K562 (cell line): ENCODE measurements around the gene KCNS1. TPM values are rescaled to one million over a fixed set of nuclear protein-coding genes. Genes with fewer than 3 reads are reported as not detected.

ENCODE experiments used
- ATAC-seq: fragments of 200-7000 bp; cut with Tn5 transposase; 3 replicates; pipeline ENCODE4 v1.9.1; 2020; ENCODE audit warnings: moderate library complexity
- BruUV-seq: library from RNA; stranded (reverse); fragments of 400-500 nt; replicated peaks from 2 replicates; lab custom pipeline; 2021; lab: Mats Ljungman, UMichigan
- CTCF ChIA-PET: fragments of 300-600 bp; formaldehyde crosslinking; extraction: SDS; loops from one replicate; lab custom pipeline; 2021; ENCODE audit warnings: low intra/inter-chr PET ratio; lab: Yijun Ruan, JAX
- POLR2A ChIA-PET: fragments of 300-600, 350-650 bp; sonication (Branson Sonifier 250); formaldehyde crosslinking; extraction: SDS; loops from one replicate; lab custom pipeline; 2021; ENCODE audit warnings: antibody characterized with exemption, inconsistent platforms; lab: Yijun Ruan, JAX
- DNase-seq, 4 experiments: peaks; one replicate each; pipeline versions ENCODE4 v3.0.0 to v3.0.0-alpha.2; 2011 to 2018; ENCODE audit warnings: low spot score in 3 of 4, mixed read lengths in 3 of 4; ENCODE audit errors: extremely low read depth in 1 of 4
- FAIRE-seq: peaks from 2 replicates; lab custom pipeline; 2011; peaks lifted over from hg19 to GRCh38; lab: Jason Lieb, UNC
- H2AFZ ChIP-seq: 2 replicates; pipeline ENCODE4 v1.6.0; 2011; ENCODE audit warnings: low read depth, low read length, control low read depth, inconsistent platforms
- H3K27ac ChIP-seq: fragments of 200-600 bp; 3 replicates; pipeline ENCODE4 v1.8.0; 2011; ENCODE audit warnings: low read depth, mild to moderate bottlenecking, control low read depth, inconsistent platforms, low read length, moderate library complexity, mixed read lengths; ENCODE audit errors: extremely low read depth
- H3K27me3 ChIP-seq, 2 experiments: fragments of 300-600 bp in 1 of 2; 2 replicates in 1 of 2; 3 replicates in 1 of 2; pipeline versions ENCODE4 v1.6.0 to v1.8.0; 2011; ENCODE audit warnings: inconsistent platforms in 2 of 2, low read length in 2 of 2, mild to moderate bottlenecking in 1 of 2, mixed read lengths in 1 of 2, moderate library complexity in 1 of 2; ENCODE audit not compliant: control insufficient read depth in 2 of 2, insufficient read depth in 2 of 2
- H3K36me3 ChIP-seq: fragments of 300-600 bp; 3 replicates; pipeline ENCODE4 v1.8.0; 2011; ENCODE audit warnings: mild to moderate bottlenecking, low read length, inconsistent platforms; ENCODE audit not compliant: control insufficient read depth, insufficient read depth
- H3K4me1 ChIP-seq, 2 experiments: fragments of 200-600 bp in 1 of 2; replicated peaks in 1 of 2; 2 replicates in 1 of 2; 3 replicates in 1 of 2; pipeline versions ENCODE4 v1.5.1 to v1.8.0; 2011; ENCODE audit warnings: inconsistent platforms in 2 of 2, low read length in 2 of 2, mild to moderate bottlenecking in 1 of 2, mixed read lengths in 1 of 2, moderate library complexity in 1 of 2; ENCODE audit not compliant: control insufficient read depth in 2 of 2, insufficient read depth in 2 of 2
- H3K4me2 ChIP-seq: 2 replicates; pipeline ENCODE4 v1.6.1; 2011; ENCODE audit warnings: low read length, control low read depth, inconsistent platforms, mixed read lengths; ENCODE audit not compliant: insufficient read depth
- H3K4me3 ChIP-seq: fragments of 200-600 bp; sonication (generic), shearing (Covaris generic); 2 replicates; pipeline ENCODE4 v1.5.1; 2016; ENCODE audit warnings: control low read depth, inconsistent platforms
- H3K79me2 ChIP-seq: fragments of 200-600 bp; 3 replicates; pipeline ENCODE4 v1.8.0; 2011; ENCODE audit warnings: low read length, inconsistent platforms; ENCODE audit not compliant: control insufficient read depth, insufficient read depth
- H3K9ac ChIP-seq, 2 experiments: 2 replicates each; pipeline versions ENCODE4 v1.6.0 to v1.6.1; 2011; ENCODE audit warnings: low read depth in 2 of 2, low read length in 2 of 2, control low read depth in 1 of 2, inconsistent platforms in 1 of 2, mild to moderate bottlenecking in 1 of 2, mixed read lengths in 1 of 2; ENCODE audit not compliant: insufficient read depth in 1 of 2
- H3K9me1 ChIP-seq: one replicate; pipeline ENCODE4 v1.6.0; 2011; ENCODE audit warnings: inconsistent platforms, mild to moderate bottlenecking, low read length, moderate library complexity; ENCODE audit not compliant: control insufficient read depth, insufficient read depth
- H3K9me3 ChIP-seq: replicated peaks from 2 replicates; pipeline ENCODE4 v1.5.1; 2011; ENCODE audit warnings: low read depth, low read length, inconsistent platforms; ENCODE audit not compliant: control insufficient read depth, insufficient read depth
- H4K20me1 ChIP-seq: replicated peaks from 2 replicates; pipeline ENCODE4 v1.6.1; 2011; ENCODE audit warnings: low read length, inconsistent platforms, mixed read lengths; ENCODE audit not compliant: control insufficient read depth, insufficient read depth
- FOXP1 ChIP-seq: sonication (generic); formaldehyde crosslinking; IDR thresholded peaks from 2 replicates; pipeline ENCODE4 v1.8.0; 2022; ENCODE audit warnings: mild to moderate bottlenecking, missing genetic modification reagents
- MCM7 ChIP-seq, 2 experiments: fragments of 450-650 bp; IDR thresholded peaks; 2 replicates each; pipeline ENCODE4 v1.6.1; 2016 to 2018
- MECOM ChIP-seq: fragments of 250-450 bp; sonication (Bioruptor Pico); IDR thresholded peaks from 2 replicates; pipeline ENCODE4 v1.8.0; 2022; ENCODE audit warnings: inconsistent platforms
- MED1 ChIP-seq: sonication (generic); formaldehyde crosslinking; IDR thresholded peaks from 2 replicates; pipeline ENCODE4 v1.8.1; 2023; ENCODE audit warnings: missing genetic modification reagents, borderline replicate concordance
- PHB ChIP-seq: fragments of 250-450 bp; sonication (Bioruptor Pico); IDR thresholded peaks from 2 replicates; pipeline ENCODE4 v1.5.0; 2021
- POLR2G ChIP-seq: fragments of 200-400 bp; formaldehyde crosslinking; IDR thresholded peaks from 2 replicates; pipeline ENCODE4 v1.6.1; 2017; ENCODE audit warnings: low read depth, mild to moderate bottlenecking, antibody characterized with exemption, low read length, moderate library complexity
- RUNX1 ChIP-seq: sonication (generic); IDR thresholded peaks from 2 replicates; pipeline ENCODE4 v1.6.1; 2016; ENCODE audit warnings: antibody characterized with exemption, low read depth
- SLC30A9 ChIP-seq: fragments of 250-450 bp; sonication (Bioruptor Pico); IDR thresholded peaks from 2 replicates; pipeline ENCODE4 v1.8.0; 2022; ENCODE audit warnings: mild to moderate bottlenecking, moderate library complexity
- TBP ChIP-seq: optimal IDR thresholded peaks from 2 replicates; pipeline ENCODE3; 2011; ENCODE audit warnings: low read depth, low read length, improper control_type of control experiment
- ZFPM2 ChIP-seq: fragments of 250-450 bp; sonication (Bioruptor Pico); IDR thresholded peaks from 2 replicates; pipeline ENCODE4 v1.5.1; 2022; ENCODE audit warnings: mild to moderate bottlenecking
- ZNF175 ChIP-seq: fragments of 200-800 bp; sonication (Bioruptor generic); IDR thresholded peaks from 2 replicates; pipeline ENCODE4 v1.6.1; 2016; ENCODE audit warnings: low read depth, mild to moderate bottlenecking, missing genetic modification characterization, missing compliant biosample characterization
- ZNF507 ChIP-seq: conservative IDR thresholded peaks from 2 replicates; pipeline ENCODE4 v1.6.1; 2017; ENCODE audit warnings: missing genetic modification characterization, missing compliant biosample characterization
- ZNF699 ChIP-seq: fragments of 250-450 bp; sonication (Bioruptor Pico); IDR thresholded peaks from 2 replicates; pipeline ENCODE4 v1.8.0; 2021; ENCODE audit warnings: mild to moderate bottlenecking, moderate library complexity; ENCODE audit not compliant: insufficient replicate concordance
- WGBS: fragments of 100-300 bp; shearing (Covaris generic); methylation state at CpG from one replicate; pipeline ENCODE4 v1.1.6; 2016; ENCODE audit warnings: low coverage, mixed read lengths; ENCODE audit not compliant: insufficient coverage; ENCODE audit errors: missing lambda C conversion rate; 5-methylcytosine and 5-hydroxymethylcytosine counted together
- in situ Hi-C: fragments of 300-500 bp; cut with MboI; formaldehyde crosslinking; loops from 4 replicates; pipeline ENCODE4 v1.15.0; 2018; ENCODE audit warnings: inconsistent platforms, mixed read lengths
- intact Hi-C: fragments of 100-400 bp; cut with micrococcal nuclease; formaldehyde crosslinking; loops from 2 replicates; pipeline ENCODE4 v1.14.2; 2022
- polyA plus RNA-seq, 8 experiments: library from polyadenylated mRNA; depleted of rRNA in 4 of 8; stranded (reverse) in 5 of 8; unstranded in 3 of 8; fragments of >200 nt; fragmentation: Nextera tagmentation in 2 of 8; fragmentation: Illumina TruSeq in 1 of 8; extraction: Ambion mirVana in 2 of 8; extraction: Trizol in 1 of 8; gene quantifications; 2 replicates each; pipeline versions ENCODE4 v1.2.1 to v1.2.3, GENCODE V29; 2011 to 2014; ENCODE audit warnings: inconsistent platforms in 1 of 8, missing spikeins in 1 of 8
- total RNA-seq, 7 experiments: library from RNA; depleted of rRNA in 6 of 7; stranded (reverse); fragments of >200 nt in 6 of 7; fragmentation: Illumina TruSeq in 2 of 7; extraction: Trizol in 2 of 7; gene quantifications; 2 replicates each; pipeline versions ENCODE4 v1.2.1 to v1.2.3, GENCODE V29; 2011 to 2021; ENCODE audit warnings: low replicate concordance in 1 of 7

KCNS1 gene
- total and polyA plus RNA-seq, 9 of the 15 experiments (the other 6 are each of a cell fraction or from before 2014, with no cell fraction given) = not detected

DNA sequence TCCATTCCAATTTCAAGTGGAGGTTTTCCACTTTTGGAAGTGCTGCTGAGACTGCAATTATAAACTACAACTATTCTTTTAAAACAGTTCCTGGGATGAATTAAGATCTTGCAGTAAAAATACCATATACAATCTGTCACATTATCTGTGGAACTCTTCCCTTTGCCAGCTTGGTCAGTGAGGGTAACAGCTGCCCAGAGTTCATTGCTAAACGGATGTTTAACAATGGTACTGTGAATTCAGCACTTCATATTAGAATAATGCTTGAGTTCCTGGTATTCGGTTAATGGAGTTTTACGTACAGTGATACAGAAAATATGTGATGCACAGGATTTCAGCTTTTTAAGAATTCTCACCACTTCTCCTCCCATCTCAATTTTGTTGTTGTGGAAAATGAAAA, 51.5 kb downstream of the KCNS1 start:
- no peaks in the 10 kb centered on the region for H4K20me1 ChIP-seq
- H3K27me3 ChIP-seq = no peaks in the 10 kb centered on the region
- POLR2A ChIA-PET = interaction anchor here (0.6 to 1.1 kb wide), 3 partner anchors 14 to 28 kb away, joined by 3 to 4 read pairs (median 3); no protein-coding TSS in a partner anchor
- H3K4me1 ChIP-seq = no peaks in the 10 kb centered on the region
- no peak for TF ChIP-seq SLC30A9 (CRISPR knock-in tag)
- no peak for TF ChIP-seq RUNX1
- no peak for TF ChIP-seq PHB (CRISPR knock-in tag)
- TF ChIP-seq ZFPM2 (CRISPR knock-in tag) = no peak
- no peak for TF ChIP-seq MECOM
- TF ChIP-seq POLR2G = no peak
- no peak for TF ChIP-seq ZNF699 (CRISPR knock-in tag)
- TF ChIP-seq FOXP1 (CRISPR knock-in tag) = no peak
- no peak for TF ChIP-seq MCM7 (IDR thresholded peaks at IDR 0.05)
- no peak for TF ChIP-seq ZNF175 (CRISPR knock-in tag)
- TF ChIP-seq MED1 (CRISPR knock-in tag) = no peak
- no peak for TF ChIP-seq ZNF507 (tag)
- TF ChIP-seq TBP = no peak
- no peaks in the 10 kb centered on the region for H3K9me1 ChIP-seq
- H3K4me3 ChIP-seq = no peak overlapping the region
- intact Hi-C loops (no loop called here), in situ Hi-C loops (no loop called here)
- no peaks in the 10 kb centered on the region; the same call in 2 of the 3 replicates for H3K79me2 ChIP-seq
- CTCF ChIA-PET = no interaction called here
- no peak for DNase-seq
- H3K27ac ChIP-seq = no peak overlapping the region
- peaks cover 19% of the 10 kb centered on the region; the same call in 2 of the 3 replicates for H3K36me3 ChIP-seq
- H3K4me2 ChIP-seq = no peak overlapping the region
- no peak for FAIRE-seq
- BruUV-seq = no TSS peak
- 77% methylated on average over 3 of the region's 3 CpGs for WGBS
- H2AFZ ChIP-seq = no peak overlapping the region
- H3K9me3 ChIP-seq = no peaks in the 10 kb centered on the region
- ATAC-seq = no peak
- no peak overlapping the region for H3K9ac ChIP-seq
